OCI-LY7 (cell line): Measurements from ENCODE around the gene FDX2. TPM values are rescaled to one million over a fixed set of nuclear protein-coding genes. Genes with fewer than 3 reads are reported as not detected.
A peak's percentile ranks its signal among the peaks of the same experiment; 100 is the strongest.

Experiments used
- BruUV-seq: library from RNA; stranded (reverse); fragments of 400-500 nt; replicated peaks from 2 replicates; lab custom pipeline; 2021; lab: Mats Ljungman, UMichigan
- CTCF ChIA-PET: fragments of 300-600 bp; sonication (Branson Sonifier 250); formaldehyde crosslinking; loops from one replicate; lab custom pipeline; 2022; ENCODE audit warnings: antibody characterized with exemption; ENCODE audit not compliant: unreplicated experiment; lab: Charles Lee
- POLR2A ChIA-PET: fragments of 300-600 bp; sonication (Branson Sonifier 250); formaldehyde crosslinking; loops from one replicate; lab custom pipeline; 2022; ENCODE audit warnings: antibody characterized with exemption; lab: Charles Lee
- DNase-seq: peaks from one replicate; pipeline ENCODE4 v3.0.0-alpha.2; 2015; ENCODE audit warnings: low spot score
- H2AFZ ChIP-seq: fragments of 200-600 bp; sonication (generic), shearing (Covaris generic); 2 replicates; pipeline ENCODE4 v1.6.1; 2014; ENCODE audit warnings: mild to moderate bottlenecking, antibody characterized with exemption, low read length, moderate library complexity
- H3K27ac ChIP-seq: fragments of 200-600 bp; sonication (generic); 2 replicates; pipeline ENCODE4 v1.5.1; 2014; ENCODE audit warnings: mixed run types, low read depth, mild to moderate bottlenecking, moderate library complexity, low read length, inconsistent platforms; ENCODE audit not compliant: poor library complexity, severe bottlenecking
- H3K36me3 ChIP-seq: fragments of 200-600 bp; sonication (generic); 2 replicates; pipeline ENCODE4 v1.6.1; 2014; ENCODE audit warnings: mild to moderate bottlenecking, antibody characterized with exemption, low read length, moderate library complexity, mixed read lengths; ENCODE audit not compliant: insufficient read depth
- H3K4me1 ChIP-seq: fragments of 200-600 bp; sonication (generic); 2 replicates; pipeline ENCODE4 v1.5.1; 2014; ENCODE audit warnings: mild to moderate bottlenecking, low read length; ENCODE audit not compliant: insufficient read depth, poor library complexity, severe bottlenecking
- H3K4me2 ChIP-seq: fragments of 200-600 bp; sonication (generic); 2 replicates; pipeline ENCODE4 v1.6.1; 2014; ENCODE audit warnings: mild to moderate bottlenecking, low read length
- H3K4me3 ChIP-seq: fragments of 200-600 bp; sonication (generic); 2 replicates; pipeline ENCODE4 v1.5.1; 2014; ENCODE audit warnings: mild to moderate bottlenecking, low read depth, low read length; ENCODE audit not compliant: poor library complexity, severe bottlenecking
- H3K79me2 ChIP-seq: fragments of 200-600 bp; sonication (generic); 2 replicates; pipeline ENCODE4 v1.6.1; 2016; ENCODE audit warnings: low read depth, mild to moderate bottlenecking, low read length, moderate library complexity, mixed read lengths; ENCODE audit not compliant: insufficient read depth
- H3K9me2 ChIP-seq: fragments of 200-600 bp; sonication (generic); 2 replicates; pipeline ENCODE4 v1.6.1; 2016; ENCODE audit warnings: mild to moderate bottlenecking, low read length, mixed read lengths; ENCODE audit not compliant: insufficient read depth
- H3K9me3 ChIP-seq: fragments of 200-600 bp; sonication (generic); 2 replicates; pipeline ENCODE4 v1.6.1; 2014; ENCODE audit warnings: mild to moderate bottlenecking, mixed run types, low read length, mixed read lengths
- H4K20me1 ChIP-seq: fragments of 200-600 bp; sonication (generic); 2 replicates; pipeline ENCODE4 v1.6.1; 2014; ENCODE audit warnings: mild to moderate bottlenecking, antibody characterized with exemption, low read length, moderate library complexity, mixed read lengths; ENCODE audit not compliant: insufficient read depth
- EZH2phosphoT487 ChIP-seq: fragments of 200-600 bp; sonication (generic); IDR thresholded peaks from 2 replicates; pipeline ENCODE4 v1.6.1; 2018; ENCODE audit warnings: low read depth, borderline replicate concordance, mild to moderate bottlenecking, mixed run types, antibody characterized with exemption, low read length, moderate library complexity, mixed read lengths
- intact Hi-C: fragments of 100-400 bp; cut with micrococcal nuclease; formaldehyde crosslinking; loops from one replicate; pipeline ENCODE4 v1.10.0; 2022; ENCODE audit not compliant: unreplicated experiment
- total RNA-seq, 2 experiments: library from RNA; depleted of rRNA in 1 of 2; stranded (reverse); fragments of >200 nt in 1 of 2; shearing (Covaris generic) in 1 of 2; gene quantifications; 2 replicates each; pipeline ENCODE4 v1.2.3, GENCODE V29; 2014 to 2022
- TF ChIP-seq, protein P1 (sequence below): fragments of 200-600 bp; sonication (generic); conservative IDR thresholded peaks from 2 replicates; pipeline ENCODE4 v1.5.1; 2014; ENCODE audit warnings: mild to moderate bottlenecking, antibody characterized with exemption, low read length, moderate library complexity, mixed read lengths

Gene FDX2
- total RNA-seq, 2 experiments from 2014 or later, result 17.1 to 17.2 TPM

DNA sequence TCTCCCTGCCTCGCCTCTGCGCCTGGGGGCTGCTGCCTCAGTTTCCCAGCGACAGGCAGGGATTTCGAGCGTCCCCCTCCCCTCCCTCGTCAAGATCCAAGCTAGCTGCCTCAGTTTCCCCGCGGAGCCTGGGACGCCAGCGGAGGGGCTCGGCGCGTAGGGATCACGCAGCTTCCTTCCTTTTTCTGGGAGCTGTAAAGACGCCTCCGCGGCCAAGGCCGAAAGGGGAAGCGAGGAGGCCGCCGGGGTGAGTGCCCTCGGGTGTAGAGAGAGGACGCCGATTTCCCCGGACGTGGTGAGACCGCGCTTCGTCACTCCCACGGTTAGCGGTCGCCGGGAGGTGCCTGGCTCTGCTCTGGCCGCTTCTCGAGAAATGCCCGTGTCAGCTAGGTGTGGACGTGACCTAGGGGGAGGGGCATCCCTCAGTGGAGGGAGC, 45.6 kb downstream of the FDX2 start:
- H2AFZ ChIP-seq, result peak overlapping the region; percentile 61; the same call in 1 of the 2 replicates
- no TSS peak for BruUV-seq
- no peak for DNase-seq

DNA sequence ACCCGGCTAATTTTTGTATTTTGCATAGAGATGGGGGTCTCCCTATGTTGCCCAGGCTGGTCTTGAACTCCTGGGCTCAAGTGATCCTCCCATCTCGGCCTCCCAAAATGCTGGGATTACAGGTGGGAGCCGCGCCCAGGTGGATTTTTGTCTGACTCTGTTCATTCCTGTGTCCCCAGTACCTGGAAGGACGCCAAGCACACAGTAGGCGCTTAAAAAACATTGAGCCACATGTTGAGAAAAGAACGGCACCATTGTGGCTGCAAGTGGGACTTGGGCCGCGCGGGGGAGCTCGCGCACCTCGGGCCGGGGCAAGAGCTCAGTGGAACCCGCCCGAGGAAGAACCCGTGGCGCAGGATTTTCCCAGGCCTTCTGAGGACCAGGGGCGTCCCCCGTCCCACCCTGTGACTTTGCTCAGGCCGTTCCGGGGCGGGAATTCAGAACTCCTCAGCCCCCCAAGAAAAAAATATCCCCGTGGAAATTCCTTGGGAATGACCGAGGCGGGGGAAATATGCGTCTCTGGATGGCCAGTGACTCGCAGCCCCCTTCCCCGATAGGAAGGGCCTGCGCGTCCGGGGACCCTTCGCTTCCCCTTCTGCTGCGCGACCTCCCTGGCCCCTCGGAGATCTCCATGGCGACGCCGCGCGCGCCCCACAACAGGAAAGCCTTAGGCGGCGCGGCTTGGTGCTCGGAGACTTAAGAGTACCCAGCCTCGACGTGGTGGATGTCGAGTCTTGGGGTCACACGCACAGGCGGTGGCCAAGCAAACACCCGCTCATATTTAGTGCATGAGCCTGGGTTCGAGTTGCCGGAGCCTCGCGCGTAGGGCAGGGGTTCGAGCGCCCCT, 46.3 kb downstream of the FDX2 start:
- intact Hi-C loops, result loop anchor here (1.0 to 2.0 kb wide), 4 partner anchors 63 to 120 kb away; partner anchors contain the start of genes RAVER1 and TYK2
- H3K4me1 ChIP-seq, result peaks cover 31% of the 10 kb centered on the region
- DNase-seq, result peak; percentile 82
- H4K20me1 ChIP-seq, result no peaks in the 10 kb centered on the region
- peak overlapping the region; percentile 61; the same call in 1 of the 2 replicates for H2AFZ ChIP-seq
- 0 out of 2 replicates have a peak, but pooled peaks cover 5% of the 10 kb centered on the region for H3K79me2 ChIP-seq
- TF ChIP-seq, protein P1, sequence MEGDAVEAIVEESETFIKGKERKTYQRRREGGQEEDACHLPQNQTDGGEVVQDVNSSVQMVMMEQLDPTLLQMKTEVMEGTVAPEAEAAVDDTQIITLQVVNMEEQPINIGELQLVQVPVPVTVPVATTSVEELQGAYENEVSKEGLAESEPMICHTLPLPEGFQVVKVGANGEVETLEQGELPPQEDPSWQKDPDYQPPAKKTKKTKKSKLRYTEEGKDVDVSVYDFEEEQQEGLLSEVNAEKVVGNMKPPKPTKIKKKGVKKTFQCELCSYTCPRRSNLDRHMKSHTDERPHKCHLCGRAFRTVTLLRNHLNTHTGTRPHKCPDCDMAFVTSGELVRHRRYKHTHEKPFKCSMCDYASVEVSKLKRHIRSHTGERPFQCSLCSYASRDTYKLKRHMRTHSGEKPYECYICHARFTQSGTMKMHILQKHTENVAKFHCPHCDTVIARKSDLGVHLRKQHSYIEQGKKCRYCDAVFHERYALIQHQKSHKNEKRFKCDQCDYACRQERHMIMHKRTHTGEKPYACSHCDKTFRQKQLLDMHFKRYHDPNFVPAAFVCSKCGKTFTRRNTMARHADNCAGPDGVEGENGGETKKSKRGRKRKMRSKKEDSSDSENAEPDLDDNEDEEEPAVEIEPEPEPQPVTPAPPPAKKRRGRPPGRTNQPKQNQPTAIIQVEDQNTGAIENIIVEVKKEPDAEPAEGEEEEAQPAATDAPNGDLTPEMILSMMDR, result peak; percentile 94
- no peak for TF ChIP-seq EZH2phosphoT487
- no peaks in the 10 kb centered on the region for H3K9me3 ChIP-seq
- BruUV-seq, result no TSS peak
- peak overlapping the region; percentile 66 for H3K4me3 ChIP-seq
- H3K9me2 ChIP-seq, result no peaks in the 10 kb centered on the region
- H3K36me3 ChIP-seq, result 0 out of 2 replicates have a peak, but pooled peaks cover under 1% of the 10 kb centered on the region
- peak overlapping the region; percentile 86 for H3K4me2 ChIP-seq
- CTCF ChIA-PET, result interaction anchor here (0.5 to 0.9 kb wide), 3 partner anchors 10 to 69 kb away, joined by 3 read pairs; partner anchors contain the start of gene ICAM5
- POLR2A ChIA-PET, result interaction anchor here (0.6 to 2.4 kb wide), 3 partner anchors 64 to 655 kb away, joined by 3 to 14 read pairs (median 4); partner anchors contain the start of genes RAVER1 and TYK2
- no peak overlapping the region for H3K27ac ChIP-seq

More for the DNA sequence above, 45.6 kb downstream of the FDX2 start:
- TF ChIP-seq, protein P1, result no peak
- no peak for TF ChIP-seq EZH2phosphoT487
- peaks cover 31% of the 10 kb centered on the region for H3K4me1 ChIP-seq
- intact Hi-C loops, result no loop called here
- no peaks in the 10 kb centered on the region for H3K9me2 ChIP-seq
- no peaks in the 10 kb centered on the region for H3K9me3 ChIP-seq
- H3K79me2 ChIP-seq, result 0 out of 2 replicates have a peak, but pooled peaks cover 5% of the 10 kb centered on the region
- H4K20me1 ChIP-seq, result no peaks in the 10 kb centered on the region
- peak overlapping the region; percentile 75 for H3K27ac ChIP-seq
- CTCF ChIA-PET, result interaction anchor here (0.9 kb wide), 1 partner anchor 69 kb away, joined by 3 read pairs; no protein-coding TSS in a partner anchor
- POLR2A ChIA-PET, result interaction anchor here (1.2 to 2.4 kb wide), 4 partner anchors 10 to 111 kb away, joined by 4 to 14 read pairs (median 8); partner anchors contain the start of genes ICAM5, RAVER1 and TYK2
- H3K36me3 ChIP-seq, result 0 out of 2 replicates have a peak, but pooled peaks cover 3% of the 10 kb centered on the region
- H3K4me3 ChIP-seq, result peak overlapping the region; percentile 66
- H3K4me2 ChIP-seq, result peak overlapping the region; percentile 86
